Measurements from ENCODE around the gene SOWAHA. TPM values are rescaled to one million over a fixed set of nuclear protein-coding genes. Genes with fewer than 3 reads are reported as not detected.

SOWAHA gene
- total and polyA plus RNA-seq, 4 donors: 0.06 to 0.98 (median 0.12) TPM

- 51 to 73% methylated on average over 2 of the region's 2 CpGs for WGBS, 2 donors
- Histone ChIP-seq H3K9ac (ENCODE audit: insufficient read depth in 1 of 2, low read length in 2 of 2) (no peak overlapping the region), H3K4me3 (no peak overlapping the region), H3K27ac (ENCODE audit: low read depth in 1 of 2, low read length in 1 of 2) (no peak overlapping the region), H3K36me3 (ENCODE audit: control insufficient read depth in 4 of 4, insufficient read depth in 4 of 4, low read length in 4 of 4) (peaks cover 0 to 19% (median 12%) of the 10 kb centered on the region in 4 donors), H3K9me3 (ENCODE audit: control insufficient read depth in 4 of 4, insufficient read depth in 3 of 4, low read length in 3 of 4) (no peaks in the 10 kb centered on the region), H3K4me1 (ENCODE audit: control insufficient read depth in 5 of 5, insufficient read depth in 5 of 5, low read length in 5 of 5) (peaks cover 14 to 27% (median 19%) of the 10 kb centered on the region in 5 donors), H3K27me3 (ENCODE audit: control insufficient read depth in 3 of 3, insufficient read depth in 3 of 3, low read length in 2 of 3) (no peaks in the 10 kb centered on the region)
- TF ChIP-seq CTCF (IDR thresholded peaks at IDR 0.05; ENCODE audit: control extremely low read depth, extremely low read depth): no peak
- peak in 1 of 3 donors; percentile 13 for DNase-seq
- ATAC-seq (ENCODE audit: insufficient read depth, low FRiP score): no peak
Observed at GRCh38 chr5:132767150-132767549, 46.0 kb upstream of the SOWAHA start.

- H3K4me3 ChIP-seq: no peak overlapping the region
- ATAC-seq (ENCODE audit: insufficient read depth, low FRiP score) (no peak), DNase-seq (no peak)
- no peaks in the 10 kb centered on the region for H3K9me3 ChIP-seq (ENCODE audit: control insufficient read depth in 4 of 4, insufficient read depth in 3 of 4, low read length in 3 of 4)
- no peak for TF ChIP-seq CTCF (IDR thresholded peaks at IDR 0.05; ENCODE audit: control extremely low read depth, extremely low read depth)
- peaks cover 14 to 27% (median 23%) of the 10 kb centered on the region in 5 donors for H3K4me1 ChIP-seq (ENCODE audit: control insufficient read depth in 5 of 5, insufficient read depth in 5 of 5, low read length in 5 of 5)
- WGBS, 2 donors: 97% methylated on average over 3 of the region's 3 CpGs
- peaks cover 0 to 13% (median 8%) of the 10 kb centered on the region in 4 donors for H3K36me3 ChIP-seq (ENCODE audit: control insufficient read depth in 4 of 4, insufficient read depth in 4 of 4, low read length in 4 of 4)
- H3K27me3 ChIP-seq (ENCODE audit: control insufficient read depth in 3 of 3, insufficient read depth in 3 of 3, low read length in 2 of 3): no peaks in the 10 kb centered on the region
- H3K9ac ChIP-seq (ENCODE audit: insufficient read depth in 1 of 2, low read length in 2 of 2): no peak overlapping the region
- no peak overlapping the region for H3K27ac ChIP-seq (ENCODE audit: low read depth in 1 of 2, low read length in 1 of 2)
Observed at GRCh38 chr5:132768485-132768868, 44.6 kb upstream of the SOWAHA start.

- H3K4me3 ChIP-seq: no peak overlapping the region
- ATAC-seq (ENCODE audit: insufficient read depth, low FRiP score): no peak
Observed at GRCh38 chr5:132770476-132771159, 42.5 kb upstream of the SOWAHA start.

More at GRCh38 chr5:132770476-132771159, 42.5 kb upstream of the SOWAHA start:
- Histone ChIP-seq H3K9me3 (ENCODE audit: control insufficient read depth in 4 of 4, insufficient read depth in 3 of 4, low read length in 3 of 4) (no peaks in the 10 kb centered on the region), H3K27ac (ENCODE audit: low read depth in 1 of 2, low read length in 1 of 2) (peak overlapping the region in 1 of 2 donors; percentile 37), H3K27me3 (ENCODE audit: control insufficient read depth in 3 of 3, insufficient read depth in 3 of 3, low read length in 2 of 3) (no peaks in the 10 kb centered on the region), H3K4me1 (ENCODE audit: control insufficient read depth in 5 of 5, insufficient read depth in 5 of 5, low read length in 5 of 5) (peaks cover 16 to 37% (median 23%) of the 10 kb centered on the region in 5 donors), H3K9ac (ENCODE audit: insufficient read depth in 1 of 2, low read length in 2 of 2) (no peak overlapping the region), H3K36me3 (ENCODE audit: control insufficient read depth in 4 of 4, insufficient read depth in 4 of 4, low read length in 4 of 4) (no peaks in the 10 kb centered on the region)
- DNase-seq: peak in 1 of 3 donors; percentile 59
- TF ChIP-seq CTCF (IDR thresholded peaks at IDR 0.05; ENCODE audit: control extremely low read depth, extremely low read depth): no peak
- 66 to 76% methylated on average over 8 of the region's 8 CpGs for WGBS, 2 donors
